Middle frontal gyrus (tissue), 1 donor: ENCODE data around the gene SERPINA10.
"Not testable (repeated sequence)": the region's sequence is repeated elsewhere in the genome, so short reads cannot be mapped to it uniquely, and the experiment has no call there.

Source experiments
- DNase-seq: peaks from one replicate; pipeline ENCODE4 v3.0.0-alpha.2; 2015; ENCODE audit warnings: low spot score; ENCODE audit errors: extremely low spot score

Gene SERPINA10

GRCh38 chr14:94314890-94315289 lies 21.8 kb upstream of the SERPINA10 start:
- no peak for DNase-seq

- no peak for DNase-seq
Observed at GRCh38 chr14:94313991-94314655, 21.1 kb upstream of the SERPINA10 start.

GRCh38 chr14:94312481-94313246 lies 19.6 kb upstream of the SERPINA10 start:
- no peak for DNase-seq

- no peak for DNase-seq
Observed at GRCh38 chr14:94310248-94310647, 17.2 kb upstream of the SERPINA10 start.

- DNase-seq, result no peak
Observed at GRCh38 chr14:94309721-94310120, 16.7 kb upstream of the SERPINA10 start.

- DNase-seq, result no peak
Observed at GRCh38 chr14:94307410-94307992, 14.4 kb upstream of the SERPINA10 start.

- no peak for DNase-seq
Observed at GRCh38 chr14:94306047-94306978, 13.2 kb upstream of the SERPINA10 start.

- no peak for DNase-seq
Observed at GRCh38 chr14:94305620-94306019, 12.6 kb upstream of the SERPINA10 start.

- no peak for DNase-seq
Observed at GRCh38 chr14:94304243-94304642, 11.2 kb upstream of the SERPINA10 start.

GRCh38 chr14:94303111-94303510 lies 10.0 kb upstream of the SERPINA10 start:
- no peak for DNase-seq

- no peak for DNase-seq
Observed at GRCh38 chr14:94298130-94298529, 5.1 kb upstream of the SERPINA10 start.

- DNase-seq, result not testable (repeated sequence)
Observed at GRCh38 chr14:94296181-94296545, 3.1 kb upstream of the SERPINA10 start.

- no peak for DNase-seq
Observed at GRCh38 chr14:94295360-94296180, 2.5 kb upstream of the SERPINA10 start.

GRCh38 chr14:94293578-94293924 lies 483 bp upstream of the SERPINA10 start:
- no peak for DNase-seq

- DNase-seq, result no peak
Observed at GRCh38 chr14:94292526-94292871, 569 bp downstream of the SERPINA10 start.

- DNase-seq, result no peak
Observed at GRCh38 chr14:94291906-94292525, 1.1 kb downstream of the SERPINA10 start.

- no peak for DNase-seq
Observed at GRCh38 chr14:94291159-94291905, 1.7 kb downstream of the SERPINA10 start.

- no peak for DNase-seq
Observed at GRCh38 chr14:94290197-94290596, 2.9 kb downstream of the SERPINA10 start.

GRCh38 chr14:94288610-94289465 lies 4.2 kb downstream of the SERPINA10 start:
- DNase-seq, result no peak
